Panc1 (cell line): ENCODE data around the gene OSBPL5. TPM values are rescaled to one million over a fixed set of nuclear protein-coding genes. Genes with fewer than 3 reads are reported as not detected.
A peak's percentile ranks its signal among the peaks of the same experiment; 100 is the strongest.

Experiments used
- ATAC-seq: fragments of 200-7000 bp; cut with Tn5 transposase; 2 replicates; pipeline ENCODE4 v1.9.1; 2020; ENCODE audit warnings: mild to moderate bottlenecking, moderate library complexity
- BruUV-seq: library from RNA; stranded (reverse); fragments of 400-500 nt; replicated peaks from 2 replicates; lab custom pipeline; 2021; lab: Mats Ljungman, UMichigan
- CTCF ChIA-PET: fragments of 300-600 bp; sonication (Branson Sonifier 250); formaldehyde crosslinking; loops from one replicate; lab custom pipeline; 2022; ENCODE audit warnings: antibody characterized with exemption; lab: Charles Lee
- POLR2A ChIA-PET: fragments of 300-600 bp; sonication (Branson Sonifier 250); formaldehyde crosslinking; loops from one replicate; lab custom pipeline; 2022; ENCODE audit warnings: antibody characterized with exemption; lab: Charles Lee
- DNase-seq: peaks from one replicate; pipeline ENCODE4 v3.0.0-alpha.2; 2010; ENCODE audit warnings: low read depth, low spot score
- H3K27ac ChIP-seq: 2 replicates; pipeline ENCODE4 v1.5.1; 2011; ENCODE audit warnings: mild to moderate bottlenecking, low read length, inconsistent platforms
- H3K27me3 ChIP-seq: fragments of 200-500 bp; sonication (Bioruptor generic); 2 replicates; pipeline ENCODE4 v1.6.0; 2014; ENCODE audit warnings: low read length, inconsistent platforms; ENCODE audit not compliant: control insufficient read depth, insufficient read depth
- H3K36me3 ChIP-seq: fragments of 200-500 bp; sonication (Bioruptor generic); 2 replicates; pipeline ENCODE4 v1.5.1; 2014; ENCODE audit warnings: inconsistent platforms, mild to moderate bottlenecking, low read length, moderate library complexity; ENCODE audit not compliant: control insufficient read depth, insufficient read depth
- H3K4me1 ChIP-seq: 2 replicates; pipeline ENCODE4 v1.5.1; 2011; ENCODE audit warnings: inconsistent platforms, mild to moderate bottlenecking, low read length, moderate library complexity; ENCODE audit not compliant: control insufficient read depth, insufficient read depth
- H3K4me3 ChIP-seq, 2 experiments: 2 replicates each; pipeline ENCODE4 v1.5.1; 2011 to 2012; ENCODE audit warnings: low read depth in 2 of 2, low read length in 2 of 2, mild to moderate bottlenecking in 2 of 2, inconsistent platforms in 1 of 2, moderate library complexity in 1 of 2
- H3K9me3 ChIP-seq: fragments of 200-500 bp; sonication (Bioruptor generic); 2 replicates; pipeline ENCODE4 v1.5.1; 2014; ENCODE audit warnings: low read depth, mild to moderate bottlenecking, inconsistent platforms, low read length, moderate library complexity; ENCODE audit not compliant: control insufficient read depth, insufficient read depth
- CTCF ChIP-seq: fragments of 450-650 bp; IDR thresholded peaks from 2 replicates; pipeline ENCODE4 v1.5.1; 2017; ENCODE audit warnings: mild to moderate bottlenecking
- POLR2AphosphoS5 ChIP-seq: IDR thresholded peaks from 2 replicates; pipeline ENCODE4 v1.6.1; 2012; ENCODE audit warnings: mild to moderate bottlenecking, low read depth, low read length, moderate library complexity
- REST ChIP-seq, 2 experiments: IDR thresholded peaks; 2 replicates each; pipeline ENCODE4 v1.6.1; 2011 to 2012; ENCODE audit warnings: low read depth in 2 of 2, control low read depth in 1 of 2, low read length in 1 of 2, mild to moderate bottlenecking in 1 of 2, moderate library complexity in 1 of 2; ENCODE audit not compliant: insufficient read depth in 1 of 2
- SIN3A ChIP-seq: IDR thresholded peaks from 2 replicates; pipeline ENCODE4 v1.6.1; 2012; ENCODE audit warnings: low read depth, mild to moderate bottlenecking, low read length, moderate library complexity, borderline replicate concordance; ENCODE audit not compliant: insufficient read depth
- TCF7L2 ChIP-seq: IDR thresholded peaks from 2 replicates; pipeline ENCODE4 v1.6.1; 2011; ENCODE audit warnings: mild to moderate bottlenecking, low read depth, low read length, inconsistent platforms
- in situ Hi-C: cut with HindIII; loops from 2 replicates; pipeline ENCODE4 v1.10.0; 2016; ENCODE audit warnings: low sequenced_read_pairs, low pct_unique_long_range_greater_than_20kb
- intact Hi-C: fragments of 100-400 bp; cut with micrococcal nuclease; formaldehyde crosslinking; loops from one replicate; pipeline ENCODE4 v1.10.0; 2022; ENCODE audit not compliant: unreplicated experiment
- total RNA-seq: library from RNA; stranded (reverse); gene quantifications from one replicate; pipeline ENCODE4 v1.2.1, GENCODE V29; 2021; ENCODE audit not compliant: unreplicated experiment

OSBPL5 gene
- total RNA-seq, 1 experiment from 2014 or later = 20.2 TPM

GRCh38 chr11:3051196-3052108 is 113.7 kb downstream of the OSBPL5 start:
- CTCF ChIA-PET = interaction anchor here (0.7 to 2.4 kb wide), 3 partner anchors 13 to 40 kb away, joined by 3 to 14 read pairs (median 6); no protein-coding TSS in a partner anchor
- H3K4me1 ChIP-seq = peaks cover 61% of the 10 kb centered on the region
- H3K27ac ChIP-seq = peak overlapping the region; percentile 40; the same call in 1 of the 2 replicates
- DNase-seq (no peak), ATAC-seq (no peak)
- POLR2A ChIA-PET = no interaction called here
- in situ Hi-C loops (no loop called here), intact Hi-C loops (no loop called here)
- H3K9me3 ChIP-seq = no peaks in the 10 kb centered on the region
- BruUV-seq = no TSS peak
- H3K27me3 ChIP-seq = no peaks in the 10 kb centered on the region
- H3K4me3 ChIP-seq = no peak overlapping the region
- H3K36me3 ChIP-seq = peaks cover 4% of the 10 kb centered on the region; the same call in 1 of the 2 replicates
- TF ChIP-seq SIN3A (no peak), REST (IDR thresholded peaks at IDR 0.05; ENCODE audit: insufficient read depth in 1 of 2, low read depth in 2 of 2, low read length in 1 of 2) (no peak), POLR2AphosphoS5 (no peak), CTCF (no peak), TCF7L2 (no peak)

- H3K27me3 ChIP-seq = no peaks in the 10 kb centered on the region
- intact Hi-C loops = no loop called here
- H3K4me3 ChIP-seq = peak overlapping the region in 1 of 2 experiments; percentile 4; a peak in 1 of 4 replicates
- H3K27ac ChIP-seq = peak overlapping the region; percentile 67
- ChIA-PET POLR2A (interaction anchor here (0.7 kb wide), 1 partner anchor 125 kb away, joined by 3 read pairs; no protein-coding TSS in a partner anchor), CTCF (interaction anchor here (0.7 to 2.4 kb wide), 3 partner anchors 13 to 41 kb away, joined by 3 to 14 read pairs (median 6); no protein-coding TSS in a partner anchor)
- peak; percentile 4 for ATAC-seq
- in situ Hi-C loops = no loop called here
- peaks cover 7% of the 10 kb centered on the region; the same call in 1 of the 2 replicates for H3K36me3 ChIP-seq
- H3K4me1 ChIP-seq = peaks cover 53% of the 10 kb centered on the region
- TF ChIP-seq REST (IDR thresholded peaks at IDR 0.05; ENCODE audit: insufficient read depth in 1 of 2, low read depth in 2 of 2, low read length in 1 of 2) (no peak), POLR2AphosphoS5 (no peak), CTCF (no peak), TCF7L2 (no peak), SIN3A (no peak)
- H3K9me3 ChIP-seq = no peaks in the 10 kb centered on the region
- no peak for DNase-seq
- BruUV-seq = no TSS peak
These were observed 114.5 kb downstream of the OSBPL5 start for GRCh38 chr11:3050386-3051195.
